ENCODE data around the gene CACNA2D1. TPM values are rescaled to one million over a fixed set of nuclear protein-coding genes. Genes with fewer than 3 reads are reported as not detected.

CACNA2D1 gene
- total RNA-seq, 1 experiment from 2014 or later, result 36.2 TPM

DNA sequence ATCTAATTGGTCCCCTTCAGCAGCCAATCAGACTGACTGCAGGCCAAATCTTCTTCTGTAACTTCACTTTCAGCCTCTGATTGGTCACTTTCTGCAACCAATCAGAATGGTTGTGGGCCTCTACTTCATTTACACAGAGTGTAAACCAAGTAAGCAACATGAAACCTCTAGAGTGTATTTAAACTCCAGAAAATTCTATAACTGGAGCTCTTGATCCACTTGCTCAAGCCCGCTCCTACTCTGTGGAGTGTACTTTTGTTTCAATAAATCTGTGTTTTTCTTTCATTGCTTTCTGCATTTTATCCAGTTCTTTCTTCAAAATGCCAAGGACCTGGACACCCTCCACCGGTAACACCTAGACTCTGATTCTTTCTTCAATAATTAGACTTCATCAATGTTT lies 319.1 kb downstream of the CACNA2D1 start:
- no peaks in the 10 kb centered on the region for H3K27me3 Mint-ChIP-seq (ENCODE audit: low read depth)
- peaks cover 12 to 17% of the 10 kb centered on the region in 2 experiments; a peak in 4 of 5 replicates for H3K9me3 Mint-ChIP-seq
- H3K27me3 ChIP-seq (ENCODE audit: insufficient read depth, low read length), result no peaks in the 10 kb centered on the region
- H3K23me2 ChIP-seq (ENCODE audit: insufficient read length, low read depth, low read length, poor library complexity, severe bottlenecking), result no peaks in the 10 kb centered on the region
- no peak overlapping the region for H4K91ac ChIP-seq (ENCODE audit: insufficient read length, low read depth, low read length)
- H3K79me2 ChIP-seq (ENCODE audit: insufficient read depth, low read length), result no peaks in the 10 kb centered on the region
- no peak overlapping the region for H3K14ac ChIP-seq (ENCODE audit: insufficient read depth, low read length)
- TF ChIP-seq, protein P1, sequence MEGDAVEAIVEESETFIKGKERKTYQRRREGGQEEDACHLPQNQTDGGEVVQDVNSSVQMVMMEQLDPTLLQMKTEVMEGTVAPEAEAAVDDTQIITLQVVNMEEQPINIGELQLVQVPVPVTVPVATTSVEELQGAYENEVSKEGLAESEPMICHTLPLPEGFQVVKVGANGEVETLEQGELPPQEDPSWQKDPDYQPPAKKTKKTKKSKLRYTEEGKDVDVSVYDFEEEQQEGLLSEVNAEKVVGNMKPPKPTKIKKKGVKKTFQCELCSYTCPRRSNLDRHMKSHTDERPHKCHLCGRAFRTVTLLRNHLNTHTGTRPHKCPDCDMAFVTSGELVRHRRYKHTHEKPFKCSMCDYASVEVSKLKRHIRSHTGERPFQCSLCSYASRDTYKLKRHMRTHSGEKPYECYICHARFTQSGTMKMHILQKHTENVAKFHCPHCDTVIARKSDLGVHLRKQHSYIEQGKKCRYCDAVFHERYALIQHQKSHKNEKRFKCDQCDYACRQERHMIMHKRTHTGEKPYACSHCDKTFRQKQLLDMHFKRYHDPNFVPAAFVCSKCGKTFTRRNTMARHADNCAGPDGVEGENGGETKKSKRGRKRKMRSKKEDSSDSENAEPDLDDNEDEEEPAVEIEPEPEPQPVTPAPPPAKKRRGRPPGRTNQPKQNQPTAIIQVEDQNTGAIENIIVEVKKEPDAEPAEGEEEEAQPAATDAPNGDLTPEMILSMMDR (conservative IDR thresholded peaks at IDR 0.05), result no peak
- no peak overlapping the region for H3K4ac ChIP-seq (ENCODE audit: low read depth, low read length)
- no peaks in the 10 kb centered on the region for H4K20me1 ChIP-seq (ENCODE audit: control insufficient read depth, insufficient read depth, insufficient read length)
- no peaks in the 10 kb centered on the region for H3K9me3 ChIP-seq (ENCODE audit: control insufficient read depth, low read depth, low read length)
- H3K56ac ChIP-seq (ENCODE audit: insufficient read length, low read depth, low read length), result no peak overlapping the region
- H3K4me1 Mint-ChIP-seq, result peaks cover 12 to 17% of the 10 kb centered on the region in 2 experiments
- DNase-seq, result no peak
- no peak overlapping the region for H2BK12ac ChIP-seq (ENCODE audit: insufficient read length, low read depth, low read length)
- H3K4me2 ChIP-seq (ENCODE audit: insufficient read depth, insufficient read length, low read length), result no peak overlapping the region
- H2BK20ac ChIP-seq (ENCODE audit: low read depth, low read length, poor library complexity, severe bottlenecking), result no peak overlapping the region
- H4K8ac ChIP-seq (replicated peaks; ENCODE audit: insufficient read length, low read depth, low read length), result no peak overlapping the region
- H3K18ac ChIP-seq (ENCODE audit: insufficient read length, low read depth, low read length), result no peak overlapping the region
- H2BK120ac ChIP-seq (ENCODE audit: low read depth, low read length, poor library complexity, severe bottlenecking), result no peak overlapping the region
- no peak overlapping the region for H3K27ac ChIP-seq (ENCODE audit: insufficient read length, low read depth, low read length)
- H3K4me3 Mint-ChIP-seq, result no peak overlapping the region
- H2BK15ac ChIP-seq (ENCODE audit: low read depth, low read length), result no peak overlapping the region
- WGBS (ENCODE audit: extremely low coverage, insufficient read length, low lambda C conversion rate), result no CpG with 5 or more reads among the region's 2 CpGs
- H3K27ac Mint-ChIP-seq, result no peak overlapping the region
- H4K5ac ChIP-seq (ENCODE audit: insufficient read length, low read depth, low read length), result no peak overlapping the region
- no peak overlapping the region for H2BK5ac ChIP-seq (ENCODE audit: insufficient read length, low read length)
- H3T11ph ChIP-seq (ENCODE audit: low read length), result no peak overlapping the region
- peaks cover 18 to 28% (median 20%) of the 10 kb centered on the region in 3 experiments for H3K36me3 Mint-ChIP-seq (ENCODE audit: insufficient read depth in 1 of 3, low read depth in 3 of 3)
- H2AK5ac ChIP-seq (ENCODE audit: insufficient read length, low read length), result no peak overlapping the region
- H3K23ac ChIP-seq (ENCODE audit: insufficient read length, low read depth, low read length), result no peak overlapping the region
- H3K4me1 ChIP-seq (ENCODE audit: insufficient read depth, low read length), result no peaks in the 10 kb centered on the region
- no peaks in the 10 kb centered on the region for H3K79me1 ChIP-seq (ENCODE audit: insufficient read depth, low read depth, low read length, poor library complexity, severe bottlenecking)
- no peak overlapping the region for H3K9ac ChIP-seq (ENCODE audit: extremely low read depth, insufficient read length, low read length)
- H2AFZ ChIP-seq (ENCODE audit: low read length), result no peak overlapping the region
